HG03565 (cell line): ENCODE results near the gene BBS4.

ENCODE experiments used
- ATAC-seq: cut with Tn5 transposase; IDR thresholded peaks from one replicate; pipeline ENCODE4 v1.9.1; 2021; ENCODE audit warnings: mild to moderate bottlenecking, moderate library complexity; ENCODE audit not compliant: unreplicated experiment

BBS4 gene

DNA sequence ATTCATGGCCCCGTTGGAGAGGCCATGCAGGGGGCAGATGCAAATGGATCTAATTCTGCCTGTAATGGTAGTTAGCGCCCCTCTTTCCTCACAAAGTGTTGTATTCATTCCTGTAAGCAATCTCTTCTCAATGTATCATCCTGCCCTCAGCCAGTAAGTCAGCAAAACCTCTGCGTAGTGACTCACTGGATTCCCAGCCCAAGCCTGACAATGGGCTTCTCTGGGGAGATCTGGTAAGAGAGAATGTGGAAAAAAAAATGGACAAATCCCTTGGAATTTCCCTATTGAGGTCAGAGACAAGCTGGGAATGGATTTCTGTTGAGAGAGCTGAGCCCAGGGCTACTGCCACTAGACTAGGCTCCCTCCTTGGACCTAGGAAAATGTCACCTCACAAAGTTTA lies 72.2 kb downstream of the BBS4 start:
- no peak for ATAC-seq

- ATAC-seq = no peak
These were observed 74.7 kb downstream of the BBS4 start for GRCh38 chr15:72760590-72761260.

GRCh38 chr15:72764656-72765055 lies 78.6 kb downstream of the BBS4 start:
- no peak for ATAC-seq

DNA sequence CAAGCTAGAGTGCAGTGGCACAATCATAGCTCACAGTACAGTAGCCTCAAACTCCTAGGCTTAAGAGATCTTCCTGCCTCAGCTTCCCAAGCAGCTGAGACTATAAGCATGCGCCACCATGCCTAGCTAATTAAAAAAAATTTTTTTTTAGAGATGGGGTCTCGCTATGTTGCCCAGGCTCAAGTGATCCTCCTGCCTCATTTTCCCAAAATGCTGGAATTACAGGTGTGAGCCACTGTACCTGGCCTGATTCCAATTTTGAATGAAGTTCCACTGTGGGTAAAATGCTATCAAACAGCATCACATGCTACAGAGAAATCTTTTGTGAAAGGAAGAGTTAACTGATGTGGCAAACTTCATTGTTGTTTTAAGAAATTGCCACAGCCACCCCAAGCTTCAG lies 80.0 kb downstream of the BBS4 start:
- no peak for ATAC-seq

DNA sequence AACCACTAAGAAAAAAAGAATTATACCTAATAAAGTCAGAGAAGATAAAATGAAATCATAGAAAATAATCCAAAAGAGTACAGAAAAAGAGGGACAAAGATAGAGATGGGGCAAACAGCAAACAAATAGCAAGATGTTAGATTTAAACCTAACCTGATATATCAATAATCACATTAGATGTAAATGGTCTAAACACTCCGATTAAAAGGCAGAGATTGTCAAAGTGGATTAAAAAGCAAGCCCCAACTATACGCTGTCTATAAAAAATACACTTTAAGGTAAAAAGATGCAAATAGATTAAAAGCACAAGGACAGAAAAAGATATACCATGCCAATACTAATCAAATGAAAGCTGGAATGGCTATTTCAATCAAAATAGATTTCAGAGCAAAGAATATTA lies 80.8 kb downstream of the BBS4 start:
- no peak for ATAC-seq

GRCh38 chr15:72770673-72771328 lies 84.8 kb downstream of the BBS4 start:
- ATAC-seq = no peak

DNA sequence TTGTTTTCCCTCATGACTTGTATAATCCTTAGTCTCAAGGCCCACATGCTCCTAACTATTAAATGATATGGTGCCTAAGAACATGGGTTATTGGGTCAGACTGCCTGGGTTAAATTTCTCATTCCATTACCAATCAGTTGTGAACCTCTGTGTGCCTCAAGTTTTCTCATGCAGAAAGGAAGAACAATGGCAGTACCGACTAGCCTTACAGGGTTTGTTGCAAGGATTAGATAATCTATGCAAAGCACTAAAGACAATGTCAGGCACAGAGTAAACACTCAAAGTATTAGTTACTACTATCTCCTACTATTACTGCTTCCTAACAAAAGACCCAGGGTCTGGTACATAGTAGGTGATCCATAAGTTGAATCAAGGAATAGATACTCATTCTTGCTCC lies 85.3 kb downstream of the BBS4 start:
- ATAC-seq = no peak

DNA sequence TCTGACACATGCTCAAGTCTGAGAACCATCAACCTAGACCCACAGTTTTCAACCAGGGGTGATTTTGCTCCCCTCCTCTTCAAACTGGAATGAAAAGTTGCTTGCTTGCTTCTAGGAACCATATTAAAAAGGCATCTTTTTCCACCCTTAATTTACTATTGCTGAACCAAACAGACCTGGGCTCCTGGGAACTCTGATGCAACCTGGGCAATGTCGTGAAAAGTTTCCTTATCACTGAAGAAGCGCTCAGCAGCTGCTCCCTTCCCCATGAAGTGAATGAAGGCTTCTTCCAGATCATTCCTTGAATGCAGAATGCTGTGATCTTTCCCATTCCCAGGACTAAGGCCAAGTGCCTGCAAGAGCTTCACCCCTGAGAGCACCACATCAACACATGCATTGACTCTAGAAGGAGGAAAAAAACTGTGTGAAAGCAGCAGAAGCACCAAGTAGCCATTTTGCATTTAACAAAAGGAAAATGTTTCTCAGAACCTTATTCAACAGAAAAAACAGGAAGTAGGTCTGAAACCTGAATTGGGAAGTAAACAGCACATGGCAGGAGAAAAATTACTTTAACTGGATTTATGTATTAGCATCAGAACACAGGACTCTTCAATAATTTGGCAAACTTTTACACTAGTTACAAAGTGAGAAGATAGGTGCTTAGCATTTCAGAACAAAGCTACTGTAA lies 88.8 kb downstream of the BBS4 start:
- ATAC-seq = no peak

DNA sequence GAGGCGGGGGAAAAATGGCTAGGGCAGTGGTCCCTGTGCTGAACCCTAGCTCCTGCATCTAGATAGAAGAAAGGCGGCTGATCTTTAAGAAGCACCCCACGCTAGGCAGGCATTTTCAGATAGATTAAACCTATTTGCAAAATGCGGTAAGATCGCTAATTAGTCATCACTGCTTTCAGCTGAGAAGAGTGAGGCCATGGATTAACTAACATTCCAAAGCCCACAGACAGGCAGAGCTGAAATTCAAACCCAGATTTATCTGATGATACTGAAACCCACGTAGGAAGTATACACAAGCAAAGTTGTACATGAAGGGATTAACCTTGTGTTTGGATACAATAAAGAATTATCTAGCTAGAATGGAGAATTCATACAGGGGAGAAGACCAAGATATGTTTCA lies 92.8 kb downstream of the BBS4 start:
- ATAC-seq = no peak

GRCh38 chr15:72781631-72782030 lies 95.6 kb downstream of the BBS4 start:
- ATAC-seq = no peak

- no peak for ATAC-seq
These were observed 96.4 kb downstream of the BBS4 start for GRCh38 chr15:72782274-72783003.

- ATAC-seq = peak; percentile 31
These were observed 97.1 kb downstream of the BBS4 start for GRCh38 chr15:72783004-72783639.

- peak; percentile 67 for ATAC-seq
These were observed 97.8 kb downstream of the BBS4 start, which contains the start of gene ADPGK for GRCh38 chr15:72783640-72784455. ADPGK (minus strand) TSS chr15:72783758; CDS start chr15:72783691, 67 bp downstream.

- no peak for ATAC-seq
These were observed 98.5 kb downstream of the BBS4 start for GRCh38 chr15:72784456-72784876.

- no peak for ATAC-seq
These were observed 99.4 kb downstream of the BBS4 start for GRCh38 chr15:72785432-72785831.

- no peak for ATAC-seq
These were observed 99.8 kb downstream of the BBS4 start for GRCh38 chr15:72785841-72786240.

DNA sequence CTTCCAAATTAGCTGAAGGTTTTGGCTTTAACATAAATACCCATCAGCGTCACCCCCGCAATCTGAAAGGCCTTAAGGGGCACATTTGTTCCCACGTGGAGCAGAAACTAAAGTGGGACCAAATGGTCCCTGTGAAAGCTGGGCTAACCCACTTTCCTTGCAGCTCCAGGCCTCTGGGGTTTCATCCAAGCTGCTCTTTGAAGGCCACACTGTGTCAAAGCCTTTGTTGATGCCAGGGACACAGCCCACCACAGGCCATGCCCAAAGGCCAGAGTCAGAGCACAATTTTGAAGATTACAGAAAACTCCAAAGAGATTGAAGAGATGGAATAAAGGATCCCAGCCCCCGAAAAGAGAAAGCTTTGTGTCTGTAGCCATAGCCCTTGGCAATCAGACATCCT lies 100.2 kb downstream of the BBS4 start:
- no peak for ATAC-seq

GRCh38 chr15:72786676-72787345 lies 100.8 kb downstream of the BBS4 start:
- ATAC-seq = no peak

- ATAC-seq = no peak
These were observed 101.5 kb downstream of the BBS4 start for GRCh38 chr15:72787526-72787925.
